HG02973 (cell line): Measurements from ENCODE around the gene DNAJB6.
"Not testable (repeated sequence)": the region's sequence is repeated elsewhere in the genome, so short reads cannot be mapped to it uniquely, and the experiment has no call there.

Source experiments
- ATAC-seq: cut with Tn5 transposase; IDR thresholded peaks from one replicate; pipeline ENCODE4 v1.9.1; 2021; ENCODE audit warnings: moderate library complexity; ENCODE audit not compliant: unreplicated experiment

Gene DNAJB6

DNA sequence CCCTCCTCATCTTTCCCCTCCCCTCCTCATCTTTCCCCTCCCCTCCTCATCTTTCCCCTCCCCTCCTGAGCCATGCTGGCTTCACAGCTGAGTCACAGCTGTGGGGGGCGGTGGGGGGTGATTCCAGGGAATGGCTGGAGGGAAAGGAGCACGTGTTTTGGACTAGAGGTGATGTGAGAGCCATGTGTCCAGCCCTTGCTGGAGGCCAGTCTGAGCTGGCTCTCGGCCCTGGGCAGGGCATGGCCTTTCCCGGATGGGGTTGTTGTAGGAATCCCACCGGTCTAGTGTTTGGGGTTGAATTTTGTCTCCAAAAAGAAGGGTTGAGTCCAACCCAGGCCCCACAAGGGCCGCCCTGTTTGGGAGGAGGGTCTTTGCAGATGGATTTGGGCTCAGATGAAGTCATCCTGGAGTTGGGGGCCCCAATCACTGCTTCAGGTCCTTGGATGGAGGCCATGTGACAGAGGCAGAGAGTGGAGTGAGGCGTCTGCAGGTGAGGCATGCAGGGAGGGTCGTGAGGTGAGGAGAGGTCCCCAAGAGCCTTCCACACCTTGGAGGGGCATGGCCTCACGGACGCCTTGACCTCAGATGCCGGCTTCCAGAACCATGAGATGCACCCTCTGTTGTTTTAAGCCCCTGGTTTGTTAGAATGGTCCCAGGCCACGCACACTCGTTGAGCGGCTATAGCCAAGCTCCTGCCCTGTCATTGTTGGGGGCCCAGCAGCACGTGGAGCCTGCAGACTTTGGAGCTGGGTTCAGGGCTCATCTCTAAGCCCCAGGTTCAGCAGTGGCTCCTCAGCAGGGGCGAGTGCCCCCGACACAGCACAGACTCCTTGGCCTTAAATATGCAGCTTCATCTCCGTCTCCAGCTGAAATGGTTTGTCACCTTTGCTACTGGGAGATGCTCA is 101.6 kb downstream of the DNAJB6 start:
- no peak for ATAC-seq

- ATAC-seq, result no peak
Measured at GRCh38 chr7:157439149-157439548, 102.3 kb downstream of the DNAJB6 start.

DNA sequence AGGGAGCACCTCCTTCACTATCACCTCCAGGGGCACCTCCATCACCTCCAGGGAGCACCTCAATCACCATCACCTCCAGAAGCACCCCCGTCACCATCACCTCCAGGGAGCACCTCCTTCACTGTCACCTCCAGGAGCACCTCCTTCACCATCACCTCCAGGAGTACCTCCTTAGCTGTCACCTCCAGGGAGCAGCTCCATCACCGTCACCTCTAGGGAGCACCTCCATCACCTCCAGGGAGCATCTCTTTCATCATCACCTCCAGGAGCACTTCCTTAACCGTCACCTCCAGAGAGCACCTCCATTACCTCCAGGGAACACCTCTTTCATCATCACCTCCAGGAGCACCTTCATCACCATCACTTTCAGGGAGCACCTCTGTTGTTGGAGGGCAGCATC is 103.0 kb downstream of the DNAJB6 start:
- no peak for ATAC-seq

DNA sequence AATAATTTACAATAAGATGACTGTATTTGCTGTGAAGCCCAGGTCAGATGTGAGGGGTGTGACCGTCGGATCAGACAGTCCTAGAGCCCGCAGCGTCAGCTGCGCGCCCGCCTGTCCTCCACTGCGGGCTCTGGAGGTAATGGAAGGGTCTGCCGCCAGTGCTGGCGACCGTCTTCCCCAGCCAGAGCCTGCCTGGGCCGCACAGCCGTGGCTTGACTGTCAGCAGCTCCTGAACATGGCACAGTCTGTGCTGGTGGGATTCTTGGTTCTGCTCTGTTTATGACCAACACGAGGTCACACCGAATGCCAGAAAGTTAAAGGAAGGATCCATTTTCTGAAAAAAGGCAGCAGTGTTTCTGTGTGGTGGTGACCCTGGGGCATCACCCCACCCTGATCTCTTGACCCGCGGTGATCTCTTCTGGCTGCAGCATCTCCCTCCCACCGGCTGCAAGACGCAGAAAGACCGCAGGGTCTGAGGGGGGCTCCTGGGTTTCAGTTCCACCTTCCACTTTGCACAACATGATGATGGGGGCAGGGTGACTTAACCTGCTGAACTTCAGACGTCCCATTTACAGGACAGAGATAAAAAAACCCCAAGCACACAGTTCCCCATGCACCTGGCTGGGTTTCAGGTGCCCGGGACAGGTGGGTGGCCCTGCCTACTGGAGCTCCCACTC is 103.7 kb downstream of the DNAJB6 start:
- no peak for ATAC-seq

GRCh38 chr7:157441023-157441399 is 104.2 kb downstream of the DNAJB6 start:
- no peak for ATAC-seq

GRCh38 chr7:157442456-157442855 is 105.7 kb downstream of the DNAJB6 start:
- ATAC-seq, result no peak

GRCh38 chr7:157442993-157443831 is 106.4 kb downstream of the DNAJB6 start:
- no peak for ATAC-seq

DNA sequence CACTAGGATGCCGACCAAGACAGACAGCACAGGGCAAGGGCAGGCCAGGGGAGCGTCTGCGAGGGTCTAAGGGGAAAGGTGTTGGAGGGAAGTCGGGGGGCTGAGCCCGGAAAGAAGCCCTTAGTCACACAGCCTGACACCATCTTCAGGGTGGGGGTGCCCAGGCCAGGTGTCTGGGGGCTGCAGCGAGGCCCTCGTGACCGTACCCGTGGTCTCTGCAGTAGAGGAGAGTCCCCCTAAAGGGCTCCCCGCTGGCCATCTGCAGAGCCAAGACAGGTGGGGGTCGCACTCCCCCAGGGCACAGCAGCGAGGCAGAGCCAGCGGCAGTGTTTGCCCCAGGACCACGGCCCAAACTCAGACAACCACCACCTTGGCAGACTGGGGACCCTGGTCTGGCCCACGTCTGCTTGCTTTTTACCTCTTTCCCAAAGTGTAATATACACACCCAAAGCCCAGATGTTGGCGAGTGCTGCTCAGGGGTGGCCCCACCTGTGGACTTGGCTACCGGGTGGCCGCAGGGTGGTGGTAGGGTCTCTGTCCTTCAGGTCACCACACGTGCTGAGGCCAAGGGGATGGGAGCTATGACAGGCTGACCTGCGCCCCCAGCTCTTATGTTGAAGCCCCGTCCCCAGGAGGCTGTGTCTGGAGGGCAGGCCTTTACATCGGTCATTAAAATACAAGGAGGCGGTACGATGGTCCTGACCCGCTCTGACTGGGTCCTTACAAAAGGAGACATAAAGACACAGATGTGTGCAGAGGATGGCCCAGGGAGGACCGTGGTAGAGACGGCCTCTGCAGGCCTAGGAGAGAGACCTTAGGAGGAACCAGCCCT is 107.4 kb downstream of the DNAJB6 start:
- ATAC-seq, result no peak

- no peak for ATAC-seq
Measured at GRCh38 chr7:157444843-157445135, 108.0 kb downstream of the DNAJB6 start.

DNA sequence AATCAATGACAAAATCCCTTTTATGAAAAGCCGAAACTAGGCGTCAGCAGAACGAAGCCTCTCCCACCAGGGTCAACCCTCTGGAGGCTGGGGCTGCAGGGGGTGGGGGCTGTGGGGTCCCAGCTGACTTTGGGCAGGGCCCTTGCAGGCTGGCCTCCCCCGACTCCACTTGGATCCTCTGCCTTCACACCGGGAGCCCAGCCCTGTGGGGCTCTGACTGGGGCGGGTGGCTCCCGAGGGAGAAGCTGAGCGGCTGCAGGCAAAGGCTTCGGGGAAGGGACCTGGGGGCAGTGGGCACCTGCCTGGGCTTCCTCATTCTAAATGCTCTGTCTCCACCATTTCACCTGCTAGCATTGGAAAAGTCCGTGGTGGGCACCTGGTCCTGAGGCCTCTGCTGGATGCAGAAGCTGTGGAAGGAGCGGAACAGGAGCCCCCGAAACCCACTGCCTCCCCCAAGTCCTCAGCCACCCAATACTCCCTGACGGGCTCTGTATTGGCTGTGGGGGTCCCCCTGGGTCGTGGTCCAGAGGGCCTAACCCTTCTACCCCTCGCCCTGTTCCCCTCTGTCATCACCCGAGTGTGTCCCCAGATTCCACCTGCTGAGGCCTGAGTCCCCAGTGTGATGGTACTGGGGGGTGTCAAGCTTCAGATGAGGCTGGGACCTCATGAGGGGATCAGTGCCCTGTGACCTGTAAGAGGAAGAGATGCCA is 108.6 kb downstream of the DNAJB6 start:
- ATAC-seq, result no peak

GRCh38 chr7:157445956-157446295 is 109.1 kb downstream of the DNAJB6 start:
- ATAC-seq, result no peak

DNA sequence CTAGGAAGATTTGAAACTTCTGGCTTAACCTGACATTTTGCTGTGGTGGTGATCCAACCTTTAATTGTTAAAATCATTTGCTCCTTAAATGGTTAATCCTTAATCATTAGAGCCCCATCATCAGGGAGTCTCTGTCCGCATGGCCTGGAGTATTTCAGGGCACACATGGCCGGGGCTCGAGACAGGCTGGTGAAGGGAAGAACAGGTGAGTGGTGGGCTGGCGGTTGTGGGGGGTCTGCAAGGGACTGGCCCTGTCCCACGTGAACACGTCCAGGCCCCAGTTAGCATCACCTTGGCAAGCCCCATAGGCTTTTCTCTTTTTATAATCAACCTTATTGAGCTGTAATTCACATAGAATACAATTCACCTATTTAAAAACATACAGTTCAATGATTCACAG is 109.5 kb downstream of the DNAJB6 start:
- ATAC-seq, result no peak

DNA sequence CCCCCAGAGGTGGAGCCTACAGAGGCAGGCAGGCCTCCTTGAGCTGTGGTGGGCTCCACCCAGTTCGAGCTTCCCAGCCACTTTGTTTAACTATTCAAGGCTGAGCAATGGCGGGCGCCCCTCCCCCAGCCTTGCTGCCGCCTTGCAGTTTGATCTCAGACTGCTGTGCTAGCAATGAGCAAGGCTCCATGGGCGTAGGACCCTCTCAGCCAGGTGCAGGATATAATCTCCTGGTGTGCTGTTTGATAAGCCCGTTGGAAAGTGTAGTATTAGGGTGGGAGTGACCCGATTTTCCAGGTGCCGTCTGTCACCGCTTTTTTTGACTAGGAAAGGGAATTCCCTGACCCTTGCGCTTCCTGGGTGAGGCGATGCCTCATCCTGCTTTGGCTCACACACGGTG is 117.2 kb downstream of the DNAJB6 start:
- not testable (repeated sequence) for ATAC-seq

DNA sequence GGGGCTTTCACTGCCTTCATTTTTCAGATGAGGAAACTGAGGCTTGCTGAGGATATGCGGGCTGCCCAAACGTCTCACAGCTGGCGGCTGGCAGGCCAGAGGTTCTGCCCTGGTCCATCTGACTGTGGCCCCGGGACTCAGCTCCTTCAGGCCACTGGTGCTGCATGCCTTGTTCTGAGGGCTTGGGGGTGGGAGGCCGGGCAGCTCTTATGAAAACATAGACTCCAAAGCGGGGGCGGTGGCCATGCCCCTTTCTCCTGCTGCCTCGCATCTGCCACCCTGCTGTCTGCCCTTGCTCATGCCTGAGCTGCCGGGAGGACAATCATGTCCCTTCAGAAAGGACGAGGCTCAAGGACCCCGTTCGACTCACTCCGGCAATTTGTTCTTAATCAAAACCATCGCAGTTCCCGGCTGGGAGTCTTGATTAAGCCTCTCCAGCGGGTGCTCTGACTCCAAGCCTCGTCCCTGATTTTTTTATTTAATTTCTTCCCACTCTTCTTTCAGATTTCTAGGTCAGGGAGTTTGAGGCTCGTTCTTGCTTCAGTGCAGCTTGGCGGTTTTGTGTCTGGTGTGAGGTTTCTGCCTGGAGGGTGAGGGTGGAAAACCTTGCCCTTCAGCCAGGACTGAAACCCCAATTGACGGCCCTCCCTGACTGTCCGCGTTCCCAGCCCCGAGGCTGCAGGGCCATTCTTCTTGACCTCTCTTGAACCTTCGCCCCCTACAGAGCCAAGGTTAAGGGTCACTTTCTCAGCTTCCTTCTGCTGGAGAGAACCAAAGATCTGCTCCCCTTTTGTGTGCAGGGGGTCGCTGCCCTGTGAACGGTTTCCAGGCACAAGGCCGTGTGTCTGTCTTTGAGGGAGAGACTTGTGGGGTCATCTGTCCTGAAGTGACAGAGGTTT is 120.8 kb downstream of the DNAJB6 start:
- no peak for ATAC-seq

DNA sequence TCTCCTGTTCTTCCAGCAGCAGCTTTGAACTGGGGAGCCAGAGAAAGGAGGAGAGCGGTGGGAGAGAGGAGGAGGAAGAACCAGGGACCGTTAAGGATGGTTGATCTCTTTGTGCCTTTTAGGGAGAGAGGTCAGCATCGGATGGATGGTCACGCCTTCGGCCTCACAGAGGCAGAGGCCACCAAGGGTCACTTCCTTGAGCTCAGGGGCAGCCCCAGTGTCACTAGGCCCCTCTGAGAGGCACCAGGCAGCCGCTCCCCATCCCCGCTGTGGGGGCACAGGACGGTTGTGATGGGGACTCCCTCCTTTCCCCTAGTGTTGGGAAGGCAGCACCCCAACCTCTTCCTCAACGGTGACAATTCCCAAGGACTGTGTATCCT is 121.4 kb downstream of the DNAJB6 start:
- ATAC-seq, result no peak

DNA sequence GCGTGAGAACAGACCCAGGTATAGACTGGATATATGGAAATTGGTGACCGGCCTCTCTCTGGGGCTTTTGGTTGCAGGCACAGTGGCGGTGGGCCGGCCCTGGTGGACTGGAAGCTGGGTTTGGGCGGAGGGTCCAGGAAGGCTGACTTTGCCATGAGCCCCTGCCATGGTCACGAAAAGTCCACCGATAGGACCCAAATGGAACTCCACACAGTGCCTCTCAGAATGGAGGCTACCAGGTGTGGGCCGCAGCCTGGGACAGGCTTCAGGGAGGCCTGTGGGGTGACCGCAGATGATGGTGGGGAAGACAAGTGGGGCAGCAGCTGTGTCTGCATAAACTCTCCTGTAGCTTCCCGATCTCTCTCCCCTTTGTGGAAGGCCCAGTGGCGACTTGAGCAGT is 123.2 kb downstream of the DNAJB6 start:
- no peak for ATAC-seq

DNA sequence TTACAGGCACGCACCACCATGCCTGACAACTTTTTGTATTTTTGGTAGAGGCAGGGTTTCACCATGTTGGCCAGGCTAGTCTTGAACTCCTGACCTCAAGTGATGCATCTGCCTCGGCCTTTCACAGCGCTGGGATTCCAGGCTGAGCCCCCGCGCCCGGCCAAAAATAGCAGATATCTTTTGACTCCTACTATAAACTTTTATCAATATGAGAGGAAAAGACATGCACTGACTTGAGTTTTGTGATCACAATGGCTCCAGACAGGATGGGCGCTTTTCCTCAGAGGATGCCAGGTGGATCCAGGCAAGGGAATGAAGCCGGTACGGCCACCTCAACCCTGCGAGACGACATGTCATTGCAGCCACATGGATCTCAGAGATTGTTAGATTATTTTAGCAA is 123.9 kb downstream of the DNAJB6 start:
- ATAC-seq, result no peak

GRCh38 chr7:157461573-157462418 is 125.0 kb downstream of the DNAJB6 start:
- ATAC-seq, result no peak

DNA sequence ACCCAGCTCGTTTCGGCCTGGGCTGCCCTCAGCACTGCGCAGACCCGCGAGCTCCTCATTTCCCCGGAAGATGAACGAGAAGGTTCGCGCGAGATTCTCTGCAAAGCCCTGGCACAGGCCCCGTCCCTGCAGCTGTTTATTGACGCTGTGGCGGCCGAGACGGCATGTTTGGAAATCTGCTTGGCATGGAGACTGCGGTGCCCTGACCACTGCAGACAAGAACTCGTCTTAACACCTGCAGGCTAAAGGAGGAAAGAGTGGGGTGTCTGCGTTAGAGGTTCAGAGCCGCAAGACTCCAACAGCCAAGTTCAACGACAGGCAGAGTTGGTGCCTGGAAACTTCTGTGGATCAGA is 125.6 kb downstream of the DNAJB6 start:
- no peak for ATAC-seq
